GM18498 (cell line): ENCODE results near the gene NBPF11.
"Not testable (repeated sequence)": the region's sequence is repeated elsewhere in the genome, so short reads cannot be mapped to it uniquely, and the experiment has no call there.

ENCODE experiments used
- ATAC-seq: cut with Tn5 transposase; IDR thresholded peaks from one replicate; pipeline ENCODE4 v1.9.1; 2021; ENCODE audit warnings: mild to moderate bottlenecking, moderate library complexity; ENCODE audit not compliant: unreplicated experiment

The NBPF11 gene

DNA sequence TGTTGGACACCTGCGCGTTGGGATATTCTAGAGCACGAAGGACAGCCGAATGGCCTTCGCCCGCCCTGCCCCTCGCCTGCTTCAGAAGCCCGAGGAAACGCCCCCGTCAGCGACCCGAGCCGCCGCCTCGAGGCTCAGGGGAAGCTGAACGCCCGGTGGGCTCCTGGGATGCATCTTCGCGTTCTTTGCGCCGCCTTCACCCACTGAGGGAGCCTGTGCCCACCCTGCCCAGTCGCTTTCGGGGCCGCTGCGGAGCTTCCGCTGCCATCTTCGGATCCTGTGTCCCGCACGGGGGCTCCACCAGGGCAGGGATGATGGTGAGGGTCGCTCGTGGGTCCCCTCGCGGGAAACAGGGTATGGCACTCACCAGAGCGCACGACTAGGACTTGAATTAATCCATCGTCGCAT is 91.8 kb downstream of the NBPF11 start:
- ATAC-seq, result not testable (repeated sequence)

DNA sequence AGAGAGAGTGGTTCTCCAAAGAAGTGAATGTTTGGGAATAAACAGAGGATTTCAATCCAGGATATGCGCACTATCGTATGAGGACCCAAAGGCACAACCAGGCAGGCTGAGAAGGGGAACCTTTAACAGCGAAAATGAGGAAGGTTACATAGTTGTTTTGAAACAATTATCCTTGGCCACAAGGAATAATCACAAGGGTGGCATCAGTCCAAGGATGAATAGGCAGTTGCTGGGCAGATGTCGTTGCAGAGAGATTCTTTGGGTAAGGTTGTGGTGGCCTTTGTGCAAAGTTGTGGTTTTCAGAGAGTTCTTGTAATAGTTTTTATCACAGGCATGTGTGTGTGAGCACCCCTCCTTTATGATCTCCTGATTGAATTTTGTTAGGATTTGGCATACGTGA is 94.7 kb downstream of the NBPF11 start:
- not testable (repeated sequence) for ATAC-seq
